Measurements from ENCODE around the gene GRAMD2A. TPM values are rescaled to one million over a fixed set of nuclear protein-coding genes. Genes with fewer than 3 reads are reported as not detected.

Gene GRAMD2A
- total and polyA plus RNA-seq, 2 donors (not counting 3 experiments of a cell fraction or from before 2014, with no cell fraction given) = 0.08 to 0.29 TPM

- intact Hi-C loops (cut with micrococcal nuclease) (no loop called here), dilution Hi-C loops (cut with MboI; ENCODE audit: extremely low pct_ligation_motif_present, low sequenced_read_pairs) (no loop called here)
- Histone ChIP-seq H3K9ac (replicated peaks; ENCODE audit: extremely low read depth, insufficient read depth, low read length) (no peak overlapping the region), H3K4me2 (ENCODE audit: insufficient read depth, low read length) (no peak overlapping the region), H3K27ac (ENCODE audit: insufficient read depth, low read depth, low read length) (no peak overlapping the region), H3K79me2 (ENCODE audit: control insufficient read depth, insufficient read depth, low read length) (no peaks in the 10 kb centered on the region), H3K4me1 (ENCODE audit: control insufficient read depth, extremely low read depth, insufficient read depth, low read length) (no peaks in the 10 kb centered on the region), H2AFZ (ENCODE audit: low read depth, low read length) (no peak overlapping the region), H4K20me1 (replicated peaks; ENCODE audit: control insufficient read depth, extremely low read depth, insufficient read depth, low read length) (no peaks in the 10 kb centered on the region), H3K9me3 (replicated peaks; ENCODE audit: control insufficient read depth, insufficient read depth, low read length) (no peaks in the 10 kb centered on the region), H3K36me3 (ENCODE audit: control insufficient read depth in 2 of 2, extremely low read depth in 1 of 2, insufficient read depth in 2 of 2, low read length in 2 of 2) (no peaks in the 10 kb centered on the region), H3K9me1 (replicated peaks; ENCODE audit: control insufficient read depth, extremely low read depth, insufficient read depth, low read length) (no peaks in the 10 kb centered on the region), H3K4me3 (replicated peaks in 1 of 3; ENCODE audit: insufficient read depth in 1 of 3, low read depth in 1 of 3, low read length in 3 of 3) (no peak overlapping the region), H3K27me3 (ENCODE audit: control insufficient read depth in 2 of 2, insufficient read depth in 2 of 2, low read length in 2 of 2) (no peaks in the 10 kb centered on the region)
- ChIA-PET CTCF (interaction anchor here (0.7 to 2.0 kb wide), 2 partner anchors 10 to 394 kb away, joined by 3 to 8 read pairs; no protein-coding TSS in a partner anchor), POLR2A (no interaction called here)
- BruUV-seq (replicated peaks) = no TSS peak
- no peak for DNase-seq (ENCODE audit: low read depth, low spot score)
- TF ChIP-seq POLR2AphosphoS5 (IDR thresholded peaks at IDR 0.05; ENCODE audit: insufficient read depth, low read depth, low read length) (no peak), JUN (IDR thresholded peaks at IDR 0.05; ENCODE audit: borderline replicate concordance, insufficient read depth, insufficient read length, low read depth) (no peak), CTCF (IDR thresholded peaks at IDR 0.05; ENCODE audit: extremely low read depth in 1 of 2, insufficient read depth in 1 of 2, low read depth in 1 of 2, low read length in 2 of 2) (no peak), POLR2A (IDR thresholded peaks at IDR 0.05; ENCODE audit: low read depth, low read length) (no peak), EZH2 (IDR thresholded peaks at IDR 0.05; ENCODE audit: borderline replicate concordance, low read depth, low read length, severe bottlenecking) (no peak), GATA2 (IDR thresholded peaks at IDR 0.05; ENCODE audit: insufficient read depth, insufficient read length, low read depth, low read length) (no peak), FOS (IDR thresholded peaks at IDR 0.05; ENCODE audit: borderline replicate concordance, insufficient read depth, low read length) (no peak), MYC (IDR thresholded peaks at IDR 0.05; ENCODE audit: low read depth, low read length) (no peak), MAX (IDR thresholded peaks at IDR 0.05; ENCODE audit: insufficient read depth, insufficient read length) (no peak)
- FAIRE-seq = no peak
Measured at GRCh38 chr15:72146221-72146620, 51.4 kb downstream of the GRAMD2A start.

All from endothelial cell of umbilical vein (primary cell).